ENCODE results near the gene PNP.

The PNP gene

GRCh38 chr14:20455355-20456300 is 13.6 kb upstream of the PNP start:
- DNase-seq: peak; percentile 88 to 92

- DNase-seq: no peak
Observed at GRCh38 chr14:20456971-20457370, 12.2 kb upstream of the PNP start.

GRCh38 chr14:20458031-20458789 is 11.0 kb upstream of the PNP start:
- DNase-seq: no peak

GRCh38 chr14:20460458-20461224 is 8.6 kb upstream of the PNP start:
- peak in 1 of 2 experiments; percentile 54 for DNase-seq

- DNase-seq: peak; percentile 99 to 100
Observed at GRCh38 chr14:20461225-20462141, 7.7 kb upstream of the PNP start, which contains the start of gene PIP4P1. Gene PIP4P1, minus strand, starts transcription at chr14:20461434. Its CDS starts 109 bp downstream, at chr14:20461325.

- DNase-seq: peak in 1 of 2 experiments; percentile 47
Observed at GRCh38 chr14:20468764-20469241, 403 bp upstream of the PNP start.

GRCh38 chr14:20469890-20470602 is 840 bp downstream of the PNP start:
- peak; percentile 31 to 35 for DNase-seq

- no peak for DNase-seq
Observed at GRCh38 chr14:20470603-20470901, 1.3 kb downstream of the PNP start.

- DNase-seq: no peak
Observed at GRCh38 chr14:20472536-20473169, 3.4 kb downstream of the PNP start.

GRCh38 chr14:20476776-20477175 is 7.6 kb downstream of the PNP start:
- DNase-seq: no peak

- DNase-seq: no peak
Observed at GRCh38 chr14:20477211-20477876, 8.1 kb downstream of the PNP start.

- no peak for DNase-seq
Observed at GRCh38 chr14:20478894-20479293, 9.7 kb downstream of the PNP start.

- no peak for DNase-seq
Observed at GRCh38 chr14:20482382-20482781, 13.2 kb downstream of the PNP start.

GRCh38 chr14:20485900-20486299 is 16.7 kb downstream of the PNP start:
- no peak for DNase-seq

- no peak for DNase-seq
Observed at GRCh38 chr14:20486684-20487395, 17.6 kb downstream of the PNP start.

GRCh38 chr14:20487396-20487725 is 18.2 kb downstream of the PNP start:
- no peak for DNase-seq

- no peak for DNase-seq
Observed at GRCh38 chr14:20489093-20489994, 20.1 kb downstream of the PNP start.

- DNase-seq: no peak
Observed at GRCh38 chr14:20490563-20490962, 21.4 kb downstream of the PNP start.

Data from NCI-H446 (cell line).